ENCODE results near the gene TNF. TPM values are rescaled to one million over a fixed set of nuclear protein-coding genes. Genes with fewer than 3 reads are reported as not detected.

The TNF gene
- total and polyA plus RNA-seq, 10 donors: 5.5 to 18.3 (median 12.5) TPM

DNA sequence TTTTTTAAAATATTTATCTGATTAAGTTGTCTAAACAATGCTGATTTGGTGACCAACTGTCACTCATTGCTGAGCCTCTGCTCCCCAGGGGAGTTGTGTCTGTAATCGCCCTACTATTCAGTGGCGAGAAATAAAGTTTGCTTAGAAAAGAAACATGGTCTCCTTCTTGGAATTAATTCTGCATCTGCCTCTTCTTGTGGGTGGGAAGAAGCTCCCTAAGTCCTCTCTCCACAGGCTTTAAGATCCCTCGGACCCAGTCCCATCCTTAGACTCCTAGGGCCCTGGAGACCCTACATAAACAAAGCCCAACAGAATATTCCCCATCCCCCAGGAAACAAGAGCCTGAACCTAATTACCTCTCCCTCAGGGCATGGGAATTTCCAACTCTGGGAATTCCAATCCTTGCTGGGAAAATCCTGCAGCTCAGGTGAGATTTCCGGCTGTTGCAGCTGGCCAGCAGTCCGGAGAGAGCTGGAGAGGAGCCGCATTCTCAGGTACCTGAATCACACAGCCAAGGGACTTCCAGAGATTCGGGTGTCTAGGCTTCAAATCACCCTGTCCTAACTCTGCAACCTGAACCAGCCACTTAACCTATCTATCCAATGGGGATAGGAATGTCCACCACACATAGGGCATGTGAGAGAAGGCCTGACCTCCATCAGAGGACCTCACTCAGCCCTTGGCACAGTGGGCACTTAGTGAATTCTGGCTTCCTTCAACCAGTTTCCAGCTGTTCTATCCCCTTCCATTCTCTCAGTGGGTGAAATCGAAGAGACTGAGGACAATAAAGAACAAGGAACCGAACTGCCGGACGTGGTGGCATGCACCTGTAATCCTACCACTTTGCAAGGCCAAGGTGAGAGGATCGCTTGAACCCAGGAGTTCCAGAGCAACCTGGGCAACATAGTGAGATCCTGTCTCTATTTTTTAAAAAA, 3.1 kb downstream of the TNF start:
- 65 to 90% (median 86%) methylated on average over 12 of the region's 12 CpGs for WGBS, 5 donors
- no peak for TF ChIP-seq POLR2AphosphoS5 (IDR thresholded peaks at IDR 0.05)
- TF ChIP-seq POLR2A (IDR thresholded peaks at IDR 0.05): no peak
- Histone ChIP-seq H3K4me1 (peaks cover 45 to 94% (median 85%) of the 10 kb centered on the region in 6 donors), H3K36me3 (peaks cover 0 to 22% (median 1%) of the 10 kb centered on the region in 6 donors), H3K27ac (peak overlapping the region in 6 of 8 donors; percentile 82 to 98 (median 96)), H3K9me3 (no peaks in the 10 kb centered on the region), H3K27me3 (replicated peaks in 1 of 7) (no peaks in the 10 kb centered on the region), H3K4me3 (peak overlapping the region in 7 of 8 donors; percentile 58 to 97 (median 65))
- peak; percentile 32 for DNase-seq
- intact Hi-C loops (cut with DNase I; ENCODE audit: low total_unique reads): no loop called here

DNA sequence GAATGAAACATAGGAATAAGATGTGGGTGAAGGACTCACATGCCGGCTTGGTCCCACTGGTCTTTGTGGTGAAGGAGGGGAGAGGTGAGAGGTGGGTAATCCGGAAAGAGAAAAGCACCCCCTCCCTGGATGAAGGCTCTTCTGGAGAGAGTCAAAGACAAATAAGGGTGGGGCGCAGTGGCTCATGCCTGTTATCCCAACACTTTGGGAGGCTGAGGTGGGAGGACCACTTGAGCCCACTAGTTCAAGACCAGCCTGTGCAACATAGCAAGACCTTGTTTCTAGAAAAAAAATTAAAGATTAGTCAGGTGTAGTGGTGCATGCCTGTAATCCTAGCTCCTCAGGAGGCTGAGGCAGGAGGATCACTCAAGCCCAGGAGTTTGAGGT, 3.7 kb downstream of the TNF start:
- peak overlapping the region in 1 of 8 donors; percentile 97 for H3K4me3 ChIP-seq
- peaks cover 0 to 22% (median 1%) of the 10 kb centered on the region in 6 donors for H3K36me3 ChIP-seq
- no peaks in the 10 kb centered on the region for H3K9me3 ChIP-seq
- intact Hi-C loops (cut with DNase I; ENCODE audit: low total_unique reads): no loop called here
- peak overlapping the region in 7 of 8 donors; percentile 91 to 98 (median 96) for H3K27ac ChIP-seq
- H3K4me1 ChIP-seq: peaks cover 48 to 94% (median 87%) of the 10 kb centered on the region in 6 donors
- DNase-seq: no peak
- no peaks in the 10 kb centered on the region for H3K27me3 ChIP-seq (replicated peaks in 1 of 7)
- WGBS, 5 donors: 74 to 97% (median 86%) methylated on average over 3 of the region's 3 CpGs
- TF ChIP-seq POLR2AphosphoS5 (IDR thresholded peaks at IDR 0.05) (no peak), POLR2A (IDR thresholded peaks at IDR 0.05) (no peak)
- TF ChIP-seq, protein P1, sequence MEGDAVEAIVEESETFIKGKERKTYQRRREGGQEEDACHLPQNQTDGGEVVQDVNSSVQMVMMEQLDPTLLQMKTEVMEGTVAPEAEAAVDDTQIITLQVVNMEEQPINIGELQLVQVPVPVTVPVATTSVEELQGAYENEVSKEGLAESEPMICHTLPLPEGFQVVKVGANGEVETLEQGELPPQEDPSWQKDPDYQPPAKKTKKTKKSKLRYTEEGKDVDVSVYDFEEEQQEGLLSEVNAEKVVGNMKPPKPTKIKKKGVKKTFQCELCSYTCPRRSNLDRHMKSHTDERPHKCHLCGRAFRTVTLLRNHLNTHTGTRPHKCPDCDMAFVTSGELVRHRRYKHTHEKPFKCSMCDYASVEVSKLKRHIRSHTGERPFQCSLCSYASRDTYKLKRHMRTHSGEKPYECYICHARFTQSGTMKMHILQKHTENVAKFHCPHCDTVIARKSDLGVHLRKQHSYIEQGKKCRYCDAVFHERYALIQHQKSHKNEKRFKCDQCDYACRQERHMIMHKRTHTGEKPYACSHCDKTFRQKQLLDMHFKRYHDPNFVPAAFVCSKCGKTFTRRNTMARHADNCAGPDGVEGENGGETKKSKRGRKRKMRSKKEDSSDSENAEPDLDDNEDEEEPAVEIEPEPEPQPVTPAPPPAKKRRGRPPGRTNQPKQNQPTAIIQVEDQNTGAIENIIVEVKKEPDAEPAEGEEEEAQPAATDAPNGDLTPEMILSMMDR (IDR thresholded peaks at IDR 0.05 in 8 of 11, conservative IDR thresholded peaks at IDR 0.05 in 3 of 11): no peak

DNA sequence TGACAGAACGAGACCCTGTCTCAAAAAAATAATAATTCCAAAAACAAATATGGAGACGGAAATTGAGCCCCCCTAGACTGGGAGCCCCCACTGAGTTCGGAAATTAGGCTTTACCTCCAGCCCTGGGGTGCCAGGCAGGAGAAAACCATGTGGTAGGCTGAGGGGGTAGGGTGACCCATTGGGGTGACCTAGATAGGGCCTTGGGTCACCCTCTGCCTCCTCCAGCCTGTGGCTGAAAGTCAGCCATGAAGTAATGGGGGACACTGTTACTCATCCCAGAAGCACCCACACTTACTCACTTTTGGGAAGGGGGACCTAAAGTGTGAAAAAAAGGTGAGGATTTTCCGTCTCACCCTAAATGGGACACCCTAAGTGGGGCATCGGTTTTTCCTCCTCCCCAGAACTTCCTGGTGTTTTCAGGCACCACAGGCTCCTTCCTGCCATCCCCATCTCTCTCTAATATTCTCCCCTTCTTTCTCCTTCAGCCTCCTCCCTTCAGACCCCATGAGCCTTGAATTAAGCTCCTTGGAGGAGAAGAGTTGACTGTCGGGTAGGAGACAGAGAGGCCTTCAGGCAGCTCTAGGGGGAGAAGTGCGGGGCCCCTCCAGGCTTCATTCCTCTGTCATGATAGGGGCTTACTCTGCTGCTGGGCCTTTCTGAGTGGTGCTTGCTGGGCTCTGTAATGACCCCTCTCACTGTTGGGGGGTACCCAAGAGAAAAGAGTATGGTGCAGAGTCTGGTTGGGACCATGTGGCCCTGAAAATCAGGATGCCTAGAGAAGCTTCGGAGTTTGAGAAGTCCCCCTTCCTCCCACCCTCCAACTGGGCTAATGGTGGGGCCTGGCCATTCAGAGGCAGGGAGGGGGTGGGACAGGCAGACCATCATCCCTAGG, 4.4 kb downstream of the TNF start:
- TF ChIP-seq POLR2A (IDR thresholded peaks at IDR 0.05) (no peak), POLR2AphosphoS5 (IDR thresholded peaks at IDR 0.05) (no peak)
- TF ChIP-seq, protein P1 (IDR thresholded peaks at IDR 0.05 in 8 of 11, conservative IDR thresholded peaks at IDR 0.05 in 3 of 11): no peak
- Histone ChIP-seq H3K27ac (peak overlapping the region; percentile 27 to 98 (median 96)), H3K9me3 (no peaks in the 10 kb centered on the region), H3K27me3 (replicated peaks in 1 of 7) (no peaks in the 10 kb centered on the region), H3K4me1 (peaks cover 49 to 94% (median 87%) of the 10 kb centered on the region in 6 donors), H3K4me3 (peak overlapping the region; percentile 61 to 97 (median 82)), H3K36me3 (peaks cover 0 to 22% (median 1%) of the 10 kb centered on the region in 6 donors)
- no peak for DNase-seq
- intact Hi-C loops (cut with DNase I; ENCODE audit: low total_unique reads): no loop called here
- WGBS, 5 donors: 66 to 81% (median 73%) methylated on average over 8 of the region's 8 CpGs

DNA sequence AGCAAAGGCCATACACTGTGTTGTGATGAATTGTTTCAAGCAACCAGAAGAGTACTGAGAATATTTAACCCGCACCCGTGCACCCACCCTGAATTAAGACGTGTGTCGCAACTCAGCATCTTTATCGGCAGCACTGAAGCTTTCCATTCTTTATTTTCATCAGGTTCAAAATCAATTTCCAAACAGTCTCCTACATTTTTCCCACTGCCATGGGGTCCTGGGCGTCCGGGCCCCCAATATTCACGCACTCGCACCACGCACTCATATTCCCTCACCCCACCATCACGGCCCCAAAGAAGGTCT, 5.0 kb downstream of the TNF start:
- Histone ChIP-seq H3K4me3 (peak overlapping the region; percentile 61 to 97 (median 82)), H3K4me1 (peaks cover 51 to 94% (median 87%) of the 10 kb centered on the region in 6 donors), H3K27me3 (replicated peaks in 1 of 7) (no peaks in the 10 kb centered on the region), H3K27ac (peak overlapping the region; percentile 66 to 98 (median 96)), H3K36me3 (peaks cover 0 to 22% (median 1%) of the 10 kb centered on the region in 6 donors), H3K9me3 (no peaks in the 10 kb centered on the region)
- no peak for TF ChIP-seq POLR2A (IDR thresholded peaks at IDR 0.05)
- no peak for TF ChIP-seq POLR2AphosphoS5 (IDR thresholded peaks at IDR 0.05)
- TF ChIP-seq, protein P1 (IDR thresholded peaks at IDR 0.05 in 8 of 11, conservative IDR thresholded peaks at IDR 0.05 in 3 of 11): no peak
- no peak for DNase-seq
- intact Hi-C loops (cut with DNase I; ENCODE audit: low total_unique reads): no loop called here
- 24 to 34% (median 25%) methylated on average over 11 of the region's 11 CpGs for WGBS, 5 donors
